Mucosa of rectum (tissue), 2 donors: ENCODE data around the gene POLR2L.

ENCODE experiments used
- H3K27ac ChIP-seq, 2 donors: one replicate each; pipeline ENCODE4 v1.7.0; 2013; ENCODE audit warnings: inconsistent platforms in 2 of 2, low read depth in 2 of 2, low read length in 2 of 2
- H3K27me3 ChIP-seq, 2 donors: one replicate each; pipeline ENCODE4 v1.7.0; 2013; ENCODE audit warnings: low read length in 2 of 2; ENCODE audit not compliant: control insufficient read depth in 2 of 2, insufficient read depth in 2 of 2
- H3K36me3 ChIP-seq, 2 donors: one replicate each; pipeline ENCODE4 v1.7.0; 2013; ENCODE audit warnings: low read length in 2 of 2; ENCODE audit not compliant: control insufficient read depth in 2 of 2, insufficient read depth in 2 of 2
- H3K4me1 ChIP-seq, 2 donors: one replicate each; pipeline ENCODE4 v1.7.0; 2013; ENCODE audit warnings: low read length in 2 of 2, mild to moderate bottlenecking in 1 of 2; ENCODE audit not compliant: control insufficient read depth in 2 of 2, insufficient read depth in 2 of 2
- H3K4me3 ChIP-seq, 2 donors: one replicate each; pipeline ENCODE4 v1.7.0; 2013; ENCODE audit warnings: low read length in 2 of 2
- H3K9ac ChIP-seq, 2 donors: one replicate each; pipeline ENCODE4 v1.7.0; 2013; ENCODE audit warnings: low read length in 2 of 2, low read depth in 1 of 2, mild to moderate bottlenecking in 1 of 2
- H3K9me3 ChIP-seq, 2 donors: one replicate each; pipeline ENCODE4 v1.7.0; 2013; ENCODE audit warnings: low read length in 2 of 2; ENCODE audit not compliant: control insufficient read depth in 2 of 2
- donor health status: healthy.
- donor health status: Normal muscosa, but diverticular disease.

The POLR2L gene

DNA sequence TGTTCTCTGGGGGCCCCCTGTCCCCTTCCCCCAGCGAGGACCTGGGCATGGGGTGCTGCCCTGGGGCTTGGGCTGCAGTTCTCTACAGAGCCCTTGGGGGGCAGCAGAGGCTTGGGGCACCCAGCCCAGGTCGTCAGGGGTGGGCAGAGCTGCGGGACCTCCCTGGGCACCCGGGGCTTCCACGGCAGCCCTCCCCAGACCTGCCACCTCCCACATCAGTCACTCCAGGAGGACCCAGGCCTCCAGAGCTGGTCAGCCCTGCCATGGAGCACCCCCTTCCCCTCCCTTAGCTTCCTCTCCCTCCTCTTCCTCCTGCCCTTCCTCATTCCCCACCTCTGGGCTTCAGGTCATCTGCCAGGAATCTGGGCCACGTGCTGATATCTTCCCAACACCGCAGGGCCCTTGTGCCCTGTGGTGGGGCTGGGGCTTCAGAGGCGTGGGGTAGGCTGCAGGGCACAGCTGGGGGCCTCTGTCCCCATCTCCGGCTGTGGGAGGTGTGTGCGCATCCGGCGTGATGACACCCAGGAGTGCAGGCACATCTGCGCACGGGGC, 6.1 kb upstream of the POLR2L start:
- peaks cover 16 to 19% of the 10 kb centered on the region in 2 donors for H3K27me3 ChIP-seq
- no peak overlapping the region for H3K9ac ChIP-seq
- no peak overlapping the region for H3K27ac ChIP-seq
- H3K36me3 ChIP-seq = no peaks in the 10 kb centered on the region
- peak overlapping the region in 1 of 2 donors; percentile 16 for H3K4me3 ChIP-seq
- peaks cover 16 to 22% of the 10 kb centered on the region in 2 donors for H3K4me1 ChIP-seq
- no peaks in the 10 kb centered on the region for H3K9me3 ChIP-seq

DNA sequence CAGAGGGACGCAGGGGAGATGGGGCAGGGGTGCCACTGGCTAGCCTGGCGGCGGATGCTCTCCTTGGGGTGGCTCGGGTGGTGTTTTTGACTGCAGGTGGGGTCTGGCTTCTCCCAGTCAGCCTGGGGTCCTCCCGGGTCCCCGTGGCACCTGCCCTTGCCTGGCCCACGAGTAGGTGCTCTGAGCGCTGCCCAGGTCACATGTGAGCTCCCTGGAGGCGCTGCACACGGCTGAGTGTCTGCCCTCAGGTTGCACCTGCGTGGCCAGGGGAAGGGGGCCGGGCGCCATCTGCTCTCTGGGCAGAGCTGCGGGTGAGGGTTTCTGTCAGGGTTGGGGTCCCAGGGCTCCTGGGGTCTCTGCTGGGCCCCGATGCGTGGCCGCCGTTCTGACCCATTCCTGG, 5.5 kb upstream of the POLR2L start:
- Histone ChIP-seq H3K27ac (no peak overlapping the region), H3K9ac (no peak overlapping the region), H3K4me3 (no peak overlapping the region), H3K36me3 (no peaks in the 10 kb centered on the region), H3K27me3 (peaks cover 16 to 19% of the 10 kb centered on the region in 2 donors), H3K4me1 (peaks cover 21 to 26% of the 10 kb centered on the region in 2 donors), H3K9me3 (no peaks in the 10 kb centered on the region)

DNA sequence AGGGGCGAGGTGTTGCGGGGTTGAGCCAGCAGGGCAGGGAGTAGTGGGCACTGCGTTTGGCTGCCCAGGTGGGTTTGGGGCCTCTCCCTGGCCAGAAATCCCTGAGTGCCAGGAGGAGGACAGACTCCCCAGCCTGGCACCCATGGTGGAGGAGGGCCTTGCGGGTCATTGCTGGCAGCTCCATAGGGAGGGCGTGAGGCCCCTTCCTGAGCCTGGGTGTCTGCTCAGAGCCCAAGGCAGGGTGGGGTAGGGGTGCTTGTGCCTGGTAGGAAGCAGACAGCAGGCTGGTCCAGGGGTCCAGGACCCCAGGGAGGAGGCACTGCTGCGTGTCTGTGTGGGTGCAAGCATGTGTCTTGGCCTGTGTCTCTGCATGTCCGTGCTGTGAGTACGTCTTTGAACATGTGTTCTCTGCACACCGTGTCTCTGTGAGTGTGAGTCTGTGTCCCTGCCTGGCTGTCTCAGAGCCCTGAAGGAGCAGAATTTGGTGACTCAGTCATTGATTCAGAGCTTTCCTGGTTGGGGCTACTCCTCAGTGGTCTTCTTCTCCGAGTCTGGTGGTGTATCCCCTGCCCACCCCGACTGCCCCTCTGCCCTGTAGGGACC, 4.3 kb upstream of the POLR2L start:
- Histone ChIP-seq H3K27me3 (peaks cover 16 to 19% of the 10 kb centered on the region in 2 donors), H3K9me3 (no peaks in the 10 kb centered on the region), H3K36me3 (no peaks in the 10 kb centered on the region), H3K9ac (no peak overlapping the region), H3K4me3 (no peak overlapping the region), H3K27ac (no peak overlapping the region), H3K4me1 (peaks cover 21 to 26% of the 10 kb centered on the region in 2 donors)

DNA sequence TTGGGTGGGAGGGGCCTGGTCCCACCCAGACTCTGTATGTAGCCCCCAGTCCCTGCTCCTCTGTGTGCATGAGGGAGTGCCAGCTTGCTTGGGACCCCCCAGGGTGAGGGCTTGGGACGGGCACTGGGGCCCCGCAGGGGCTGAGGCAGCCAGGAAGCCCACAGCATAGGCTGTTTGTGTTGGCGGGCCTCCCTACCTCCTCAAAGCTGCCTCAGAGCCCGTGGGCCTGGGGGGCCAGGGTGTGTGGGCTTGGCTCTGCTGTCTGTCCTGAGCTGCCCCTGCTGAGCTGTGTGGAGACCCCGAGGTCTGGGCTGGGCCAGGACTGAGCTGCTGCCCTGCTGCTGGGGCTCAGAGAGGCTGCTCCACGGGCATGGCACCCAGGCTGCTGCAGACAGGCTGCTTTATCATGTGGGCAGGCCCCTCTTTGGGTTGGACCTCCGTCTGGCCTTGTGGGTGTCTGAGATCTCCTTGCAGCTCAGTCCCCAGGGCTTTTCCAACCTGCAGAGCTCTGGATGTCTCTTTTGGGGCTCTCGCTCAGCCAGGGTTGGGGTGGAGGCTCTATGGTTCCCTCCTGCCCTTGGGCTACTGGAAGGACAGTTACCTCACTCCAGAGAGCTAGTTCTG, 3.7 kb upstream of the POLR2L start:
- Histone ChIP-seq H3K9ac (no peak overlapping the region), H3K4me3 (no peak overlapping the region), H3K36me3 (no peaks in the 10 kb centered on the region), H3K27me3 (peaks cover 11 to 15% of the 10 kb centered on the region in 2 donors), H3K27ac (no peak overlapping the region), H3K9me3 (no peaks in the 10 kb centered on the region), H3K4me1 (peaks cover 27 to 31% of the 10 kb centered on the region in 2 donors)

DNA sequence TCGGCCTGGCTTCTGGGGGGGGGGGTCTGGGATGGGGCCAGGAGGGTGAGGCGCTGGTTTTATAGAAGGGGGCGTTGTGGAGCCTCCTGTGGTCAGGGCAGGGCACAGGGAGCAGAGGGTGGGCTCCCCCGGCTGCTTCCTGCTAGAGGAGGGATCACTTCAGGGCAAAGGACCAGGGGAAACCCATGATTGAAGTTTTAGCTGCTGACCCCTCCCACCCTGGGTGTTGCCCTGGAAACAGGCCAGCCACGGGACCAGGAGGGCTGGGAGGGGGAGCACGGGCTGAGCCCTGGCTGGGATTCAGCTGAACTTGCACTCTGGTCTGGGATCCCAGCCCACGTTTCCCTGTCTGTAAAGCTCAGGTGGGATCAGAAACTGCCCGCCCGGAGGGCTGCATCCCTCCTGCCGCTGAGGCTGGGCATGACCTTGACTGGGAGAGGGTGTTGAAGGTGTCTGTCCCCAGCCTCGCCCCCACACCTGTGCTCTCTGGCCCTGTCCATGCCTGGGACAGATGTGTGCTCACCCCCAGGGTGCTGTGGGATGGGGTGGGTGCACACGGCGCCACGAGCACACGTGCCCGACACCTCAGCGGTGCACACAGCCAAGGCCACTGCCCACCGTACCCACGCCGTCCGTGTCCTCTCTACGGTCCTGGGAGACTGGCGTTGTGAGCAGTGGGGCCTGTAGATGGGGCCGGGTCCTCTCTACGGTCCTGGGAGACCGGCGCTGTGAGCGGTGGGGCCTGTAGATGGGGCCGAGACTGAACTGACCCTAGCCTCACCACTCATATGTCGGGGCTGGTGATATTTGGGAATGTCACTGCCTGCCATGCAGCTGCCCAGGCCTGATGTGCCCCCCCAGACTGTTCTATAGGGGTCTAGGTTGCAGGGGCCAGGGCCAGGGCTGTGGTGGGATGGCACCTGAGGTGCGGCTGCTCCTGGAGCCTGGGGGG, 2.6 kb upstream of the POLR2L start:
- Histone ChIP-seq H3K9me3 (no peaks in the 10 kb centered on the region), H3K27ac (peak overlapping the region; percentile 72 to 87), H3K36me3 (peaks cover 4 to 8% of the 10 kb centered on the region in 2 donors), H3K27me3 (peaks cover 5% of the 10 kb centered on the region in 2 donors), H3K9ac (peak overlapping the region in 1 of 2 donors; percentile 37), H3K4me1 (peaks cover 32 to 37% of the 10 kb centered on the region in 2 donors), H3K4me3 (peak overlapping the region; percentile 56 to 96)

DNA sequence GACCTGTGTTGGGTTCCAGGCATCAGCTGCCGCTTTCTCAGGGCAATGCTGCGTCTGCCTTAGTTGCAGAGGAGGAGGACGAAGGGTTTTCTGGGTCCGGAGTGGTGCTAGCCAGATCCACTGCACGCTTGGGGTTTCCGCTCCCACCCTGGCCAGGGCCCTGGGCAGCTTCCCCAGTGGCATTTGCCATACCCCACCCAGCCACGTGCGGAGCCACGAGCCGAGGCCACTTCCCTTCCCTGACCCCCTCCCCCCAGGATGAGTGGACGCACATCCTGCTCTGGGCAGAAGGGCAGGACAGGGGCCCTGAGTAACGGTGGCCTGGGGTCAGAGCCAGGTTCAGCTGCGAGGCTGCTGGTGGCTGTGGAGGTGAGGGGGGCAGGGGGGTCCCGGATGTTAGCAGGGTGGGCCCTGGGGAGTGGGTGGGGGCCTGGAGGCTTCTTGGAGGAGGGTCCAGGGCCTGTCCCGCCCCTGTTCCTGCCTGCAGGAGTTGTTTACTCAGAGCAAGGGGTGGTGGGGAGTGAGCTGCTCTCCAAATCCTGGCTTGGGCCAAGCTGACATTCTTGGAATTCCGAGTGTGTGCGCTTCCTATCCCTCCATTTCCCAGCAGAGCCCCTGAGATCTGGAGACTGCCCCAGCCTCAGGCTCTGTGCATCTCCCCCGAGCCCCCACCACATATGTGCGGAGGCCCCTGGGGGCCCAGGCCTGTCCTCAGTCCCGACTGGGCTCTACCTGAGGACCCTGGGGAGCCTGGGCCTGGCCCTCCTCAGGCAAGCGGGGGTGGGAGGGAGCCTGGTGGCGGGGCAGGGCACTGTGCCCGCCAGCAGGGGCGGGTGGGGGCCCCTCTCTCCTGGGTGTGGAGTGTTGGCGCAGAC, 1.7 kb upstream of the POLR2L start:
- H3K9ac ChIP-seq = peak overlapping the region in 1 of 2 donors; percentile 29
- no peaks in the 10 kb centered on the region for H3K9me3 ChIP-seq

DNA sequence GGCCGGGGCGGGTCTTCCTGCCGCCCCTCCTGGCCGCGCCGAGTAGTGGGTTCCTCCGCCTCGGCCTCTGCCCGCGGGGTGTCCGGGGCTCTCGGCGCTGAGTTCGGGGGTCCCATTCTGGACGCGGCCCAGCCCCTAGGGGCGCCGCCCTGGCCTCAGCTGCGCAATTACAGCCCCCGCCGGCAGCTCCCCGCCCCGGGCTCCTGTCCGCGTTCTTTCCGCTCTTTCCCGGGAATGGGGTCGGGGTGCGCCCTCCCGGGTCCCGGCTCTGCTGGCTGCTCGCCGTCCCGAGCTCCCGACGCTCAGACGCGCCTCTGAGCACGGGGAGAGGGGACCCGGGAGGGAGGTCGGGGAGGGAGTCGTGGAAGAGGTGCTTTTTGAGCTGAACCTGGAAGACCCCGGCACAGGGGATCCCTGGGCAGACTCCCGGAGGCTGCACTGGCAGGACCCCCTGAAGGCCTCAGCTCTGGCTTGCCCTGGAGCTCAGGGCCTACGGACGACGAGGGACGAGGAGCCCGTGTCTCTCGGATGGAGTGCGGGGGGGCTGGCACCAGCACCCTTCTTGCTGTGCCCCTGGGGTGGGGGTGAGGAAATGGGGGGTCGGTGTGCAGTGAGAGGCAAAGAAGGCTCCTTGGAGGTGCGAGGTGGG, 881 bp upstream of the POLR2L start:
- Histone ChIP-seq H3K4me3 (peak overlapping the region; percentile 62 to 96), H3K9ac (peak overlapping the region; percentile 32 to 63), H3K27me3 (peaks cover 0 to under 1% of the 10 kb centered on the region in 2 donors), H3K9me3 (no peaks in the 10 kb centered on the region), H3K4me1 (peaks cover 37% of the 10 kb centered on the region in 2 donors), H3K36me3 (peaks cover 15 to 24% of the 10 kb centered on the region in 2 donors), H3K27ac (peak overlapping the region; percentile 72 to 87)

More for the DNA sequence above, 1.7 kb upstream of the POLR2L start:
- Histone ChIP-seq H3K27me3 (peaks cover 5% of the 10 kb centered on the region in 2 donors), H3K4me1 (peaks cover 34 to 36% of the 10 kb centered on the region in 2 donors), H3K36me3 (peaks cover 10 to 17% of the 10 kb centered on the region in 2 donors), H3K4me3 (peak overlapping the region; percentile 62 to 96), H3K27ac (peak overlapping the region; percentile 72 to 87)

DNA sequence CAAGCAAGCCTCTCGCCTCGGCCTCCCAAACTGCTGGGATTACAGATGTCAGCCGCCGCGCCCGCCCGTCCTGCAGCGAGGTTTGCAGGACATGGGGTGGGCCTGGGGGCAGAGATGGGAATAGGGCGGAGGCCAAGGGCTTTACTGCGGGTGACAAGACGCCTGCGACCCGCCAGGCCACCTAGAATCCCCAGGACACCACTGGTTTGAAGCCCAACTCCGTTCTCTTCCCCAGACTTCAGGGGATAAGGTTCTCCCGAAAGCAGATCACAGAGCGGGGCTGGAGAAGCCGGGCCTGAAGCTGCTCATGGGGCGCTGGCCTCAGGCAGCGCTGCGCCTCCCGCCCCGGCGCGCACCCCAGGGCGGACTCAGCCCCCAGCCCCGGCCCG, 354 bp downstream of the POLR2L start:
- H3K4me3 ChIP-seq = peak overlapping the region; percentile 90 to 96
- H3K27ac ChIP-seq = peak overlapping the region; percentile 85 to 87
- H3K27me3 ChIP-seq = no peaks in the 10 kb centered on the region
- H3K9me3 ChIP-seq = no peaks in the 10 kb centered on the region
- H3K4me1 ChIP-seq = peaks cover 37 to 48% of the 10 kb centered on the region in 2 donors
- H3K9ac ChIP-seq = peak overlapping the region; percentile 81 to 84
- peaks cover 23 to 35% of the 10 kb centered on the region in 2 donors for H3K36me3 ChIP-seq
